Sciatic nerve (tissue), 2 donors: Measurements from ENCODE around the gene UBASH3B. TPM values are rescaled to one million over a fixed set of nuclear protein-coding genes. Genes with fewer than 3 reads are reported as not detected.

ENCODE experiments used
- ATAC-seq: fragments of 200-7000 bp; cut with Tn5 transposase; one replicate; pipeline ENCODE4 v1.9.1; 2020; ENCODE audit warnings: mild to moderate bottlenecking, moderate library complexity
- DNase-seq: peaks from one replicate; pipeline ENCODE4 v3.0.0-alpha.2; 2020; ENCODE audit warnings: low spot score
- intact Hi-C: fragments of 100-400 bp; cut with DNase I; formaldehyde crosslinking; loops from one replicate; pipeline ENCODE4 v1.14.2; 2022
- total RNA-seq: library from RNA; stranded (reverse); fragmentation: NEBNext Ultra II Directional; extraction: Animal tissue kit (Norgen Biotek cat#: 25700); gene quantifications from one replicate; pipeline ENCODE4 v1.2.1, GENCODE V29; 2021
- donor health status: DM: no; HTN: no; CAD: no.
- donor health status: DM: no; HTN: no; CAD: no.

UBASH3B gene
- total RNA-seq, 1 donor from 2014 or later = 9.2 TPM

DNA sequence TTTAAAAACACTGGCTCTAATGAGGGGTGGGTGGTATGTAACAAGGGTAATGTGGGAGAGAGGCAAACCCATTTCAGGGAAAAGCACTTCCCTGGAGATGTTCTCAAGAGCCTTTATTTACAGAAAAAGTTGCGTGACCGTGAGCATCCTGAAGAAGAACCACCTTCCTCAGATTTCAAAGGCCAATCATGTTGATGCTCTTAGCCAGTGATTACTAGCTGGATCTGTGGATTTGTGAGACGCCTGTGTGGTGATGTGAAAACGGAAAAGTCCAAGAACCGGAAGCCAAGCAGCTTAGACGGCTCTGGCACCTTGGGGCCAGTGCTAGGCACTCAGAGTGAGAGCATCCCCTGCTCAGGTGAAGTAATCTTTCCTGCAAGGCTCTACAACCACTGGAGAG lies 12.6 kb upstream of the UBASH3B start:
- intact Hi-C loops = no loop called here
- no peak for DNase-seq
- no peak for ATAC-seq

DNA sequence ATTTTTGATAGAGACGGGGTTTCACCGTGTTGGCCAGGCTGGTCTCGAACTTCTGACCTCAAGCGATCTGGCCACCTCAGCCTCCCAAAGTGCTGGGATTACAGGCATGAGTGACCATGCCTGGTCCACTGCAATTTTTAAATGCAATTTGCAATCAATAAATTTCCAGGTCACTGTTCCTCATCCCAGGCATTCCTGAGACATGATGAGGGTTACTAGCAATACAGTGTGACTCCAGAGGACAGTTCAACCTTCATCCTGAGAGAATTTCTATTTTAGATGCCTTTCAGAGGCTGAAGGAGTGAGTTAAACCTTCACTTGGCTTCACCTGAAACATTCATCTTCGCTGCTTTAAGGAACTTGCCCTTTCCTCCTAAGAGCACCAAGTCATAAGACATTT lies 9.7 kb upstream of the UBASH3B start:
- DNase-seq = no peak
- ATAC-seq = no peak
- intact Hi-C loops = no loop called here

DNA sequence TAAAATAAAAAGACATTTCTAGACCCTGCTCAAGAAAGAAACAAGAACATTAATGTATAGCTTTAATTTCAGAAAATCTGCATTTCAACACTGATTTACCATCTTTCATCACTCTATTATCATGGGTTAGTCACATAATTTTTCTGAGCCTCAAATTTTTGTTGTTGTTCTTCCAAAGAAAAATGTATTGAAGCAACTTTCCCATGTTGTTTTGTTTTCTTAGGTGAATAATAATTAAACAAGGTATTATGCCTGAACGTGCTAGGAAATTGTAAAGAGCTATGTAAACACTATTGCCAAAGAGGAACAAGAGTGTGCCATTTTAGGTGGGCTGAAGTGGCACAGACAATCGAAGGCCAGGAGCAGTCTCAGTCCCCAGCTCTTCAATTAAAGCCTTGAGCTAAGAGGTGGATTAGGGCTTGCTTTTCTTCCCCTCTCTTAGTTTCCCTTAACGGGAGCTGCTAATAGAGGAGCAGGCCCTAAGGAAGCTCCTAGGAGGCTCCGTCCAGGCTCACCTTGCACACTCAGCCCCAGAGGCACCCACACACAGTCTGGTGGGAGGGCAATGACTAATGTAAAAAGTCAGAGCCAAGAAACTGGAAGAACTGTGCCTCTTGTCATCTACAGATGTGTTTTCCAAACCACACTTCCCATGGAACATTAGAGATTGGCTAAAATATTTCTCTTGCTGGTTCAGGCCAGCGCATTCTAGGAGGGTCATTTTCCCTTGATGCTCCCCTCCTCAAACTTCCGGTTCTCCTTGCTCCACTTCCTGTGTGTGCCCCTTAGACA lies 8.8 kb upstream of the UBASH3B start:
- intact Hi-C loops = no loop called here
- ATAC-seq (no peak), DNase-seq (no peak)

DNA sequence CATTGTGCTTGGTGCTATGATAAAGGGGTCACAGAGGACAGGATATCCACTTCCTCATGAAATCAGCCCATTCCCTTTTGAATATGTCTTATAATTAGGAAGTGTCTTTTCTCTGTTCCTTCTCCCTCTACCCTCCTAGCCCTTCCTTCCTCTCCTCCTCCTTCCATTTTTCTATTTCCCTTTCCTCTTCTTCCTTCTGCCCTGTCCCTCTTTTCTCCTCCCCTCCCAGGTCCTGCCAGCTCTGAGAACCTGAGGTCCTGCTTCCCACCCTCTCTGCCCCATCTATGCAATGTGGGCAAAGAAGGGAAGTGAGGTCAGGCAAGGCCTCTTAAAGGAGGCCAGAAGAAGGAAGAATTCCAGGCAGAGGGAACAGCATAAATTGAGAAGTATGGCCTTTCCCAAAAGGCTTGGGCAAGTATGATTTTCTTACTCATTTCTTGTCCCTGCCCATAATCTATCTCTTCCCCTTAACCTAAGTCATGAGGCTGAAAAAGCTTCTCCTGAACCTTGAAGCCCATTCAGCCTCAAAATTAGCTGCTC lies 7.7 kb upstream of the UBASH3B start:
- DNase-seq (no peak), ATAC-seq (no peak)
- intact Hi-C loops = no loop called here

DNA sequence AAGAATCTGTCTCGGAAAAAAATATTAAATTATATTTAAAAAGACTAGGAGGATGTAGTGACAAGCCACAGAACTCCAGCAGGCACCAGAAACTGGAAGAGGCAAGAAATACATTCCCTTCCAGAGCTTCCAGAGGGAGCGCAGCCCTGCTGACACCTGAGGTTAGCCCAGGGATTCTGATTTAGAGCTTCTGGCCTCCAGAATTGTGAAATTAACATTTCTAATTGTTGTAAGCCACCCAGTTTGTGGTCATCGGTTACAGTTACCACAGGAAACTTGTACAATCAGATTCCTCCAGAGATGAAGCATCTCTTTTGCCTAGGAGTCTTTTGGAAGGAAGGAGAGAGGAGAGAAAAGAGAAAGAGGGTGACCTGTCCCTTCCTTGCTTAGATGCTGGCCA lies 6.4 kb upstream of the UBASH3B start:
- DNase-seq (no peak), ATAC-seq (no peak)
- intact Hi-C loops = no loop called here

DNA sequence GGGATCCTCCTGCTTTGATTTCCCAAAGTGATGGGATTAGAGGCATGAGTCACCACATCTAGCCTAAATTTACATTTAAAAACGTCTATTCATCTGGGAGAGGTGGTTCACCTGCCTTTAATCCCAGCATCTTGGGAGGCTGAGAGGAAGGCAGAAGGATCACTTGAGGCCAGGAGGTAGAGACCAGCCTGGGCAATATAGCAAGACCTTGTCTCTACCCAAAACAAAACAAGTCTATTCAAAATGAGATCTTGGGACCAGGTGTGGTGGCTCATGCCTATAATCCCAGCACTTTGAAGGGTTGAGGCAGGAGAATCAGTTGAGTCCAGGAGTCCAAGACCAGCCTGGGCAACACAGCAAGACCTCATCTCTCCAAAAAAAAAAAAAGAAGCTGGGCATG lies 4.9 kb upstream of the UBASH3B start:
- intact Hi-C loops = no loop called here
- DNase-seq (no peak), ATAC-seq (no peak)

DNA sequence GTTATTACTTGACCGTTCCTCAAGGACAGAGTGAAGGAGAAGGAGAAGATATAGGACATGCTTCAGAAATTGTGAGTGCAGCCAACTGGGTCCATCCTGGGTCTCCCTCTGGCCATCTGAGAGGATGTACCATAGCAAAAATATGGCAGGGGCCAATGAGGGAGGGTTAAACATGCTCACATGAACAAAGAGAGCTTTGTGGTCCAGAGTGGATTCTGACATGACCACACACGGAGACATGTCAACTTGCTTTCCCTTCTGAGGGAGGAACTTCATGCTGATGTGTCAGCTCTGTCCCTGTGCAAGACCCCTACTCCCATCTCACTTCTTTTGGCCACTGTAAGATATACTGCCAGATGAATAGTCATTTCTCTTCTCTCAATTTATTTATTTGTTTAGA lies 3.0 kb upstream of the UBASH3B start:
- ATAC-seq = no peak
- intact Hi-C loops = no loop called here
- no peak for DNase-seq

DNA sequence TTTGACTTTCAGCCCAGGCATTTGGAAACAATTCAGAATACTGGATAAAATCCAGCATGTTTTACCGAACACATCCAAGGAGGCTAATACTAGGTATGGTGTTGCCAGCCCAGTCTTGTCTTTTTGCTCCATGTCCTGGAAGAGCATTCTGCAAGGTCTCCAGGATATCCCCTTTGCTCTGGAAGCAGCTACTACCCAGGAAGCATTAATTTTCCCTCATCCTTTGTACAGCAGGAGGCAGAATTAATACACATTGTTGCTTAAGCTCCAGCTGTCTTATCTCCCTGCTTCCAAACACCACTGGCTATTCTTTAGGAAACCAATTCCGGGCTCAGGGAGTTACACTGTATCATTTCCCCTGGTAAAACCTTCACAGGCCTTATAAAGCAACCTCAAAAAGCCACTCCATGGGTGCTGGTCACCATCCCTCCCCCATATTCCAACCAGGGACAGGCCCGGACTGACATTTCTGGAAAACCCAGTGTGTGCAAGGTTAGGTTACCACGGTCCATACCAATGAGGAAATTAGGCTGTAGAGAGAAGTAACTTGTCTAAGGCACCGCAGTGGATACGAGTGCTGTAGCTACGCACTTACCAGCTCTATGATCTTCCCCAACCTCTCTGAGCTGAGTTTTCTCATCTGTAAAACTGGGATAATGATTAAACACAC lies 1.5 kb upstream of the UBASH3B start:
- intact Hi-C loops = no loop called here
- DNase-seq = no peak
- no peak for ATAC-seq

DNA sequence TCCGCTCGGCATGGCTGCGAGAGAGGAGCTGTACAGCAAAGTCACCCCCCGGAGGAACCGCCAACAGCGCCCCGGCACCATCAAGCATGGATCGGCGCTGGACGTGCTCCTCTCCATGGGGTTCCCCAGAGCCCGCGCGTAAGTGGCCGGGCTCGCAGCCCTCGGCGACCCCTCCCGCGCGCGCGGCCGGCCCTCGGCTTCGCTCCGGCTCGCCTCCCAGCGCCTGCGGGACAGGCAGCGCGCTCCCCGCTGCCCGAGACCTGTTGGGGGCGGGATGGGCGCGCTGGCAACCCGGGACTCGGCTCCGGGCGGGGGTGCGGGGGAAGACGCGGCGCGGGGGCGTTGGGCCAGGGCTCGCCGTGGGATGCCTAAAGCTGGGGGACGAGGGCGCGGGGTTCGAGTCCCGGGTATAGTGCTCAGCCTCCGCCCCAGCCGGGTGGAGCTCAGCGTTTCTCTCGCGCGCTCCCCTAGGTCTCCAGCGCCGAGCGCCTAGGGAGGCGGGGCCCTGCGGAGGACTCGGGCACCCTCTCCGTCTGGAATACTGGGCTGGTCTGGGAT lies 630 bp downstream of the UBASH3B start:
- intact Hi-C loops = no loop called here
- peak; percentile 80 for ATAC-seq

DNA sequence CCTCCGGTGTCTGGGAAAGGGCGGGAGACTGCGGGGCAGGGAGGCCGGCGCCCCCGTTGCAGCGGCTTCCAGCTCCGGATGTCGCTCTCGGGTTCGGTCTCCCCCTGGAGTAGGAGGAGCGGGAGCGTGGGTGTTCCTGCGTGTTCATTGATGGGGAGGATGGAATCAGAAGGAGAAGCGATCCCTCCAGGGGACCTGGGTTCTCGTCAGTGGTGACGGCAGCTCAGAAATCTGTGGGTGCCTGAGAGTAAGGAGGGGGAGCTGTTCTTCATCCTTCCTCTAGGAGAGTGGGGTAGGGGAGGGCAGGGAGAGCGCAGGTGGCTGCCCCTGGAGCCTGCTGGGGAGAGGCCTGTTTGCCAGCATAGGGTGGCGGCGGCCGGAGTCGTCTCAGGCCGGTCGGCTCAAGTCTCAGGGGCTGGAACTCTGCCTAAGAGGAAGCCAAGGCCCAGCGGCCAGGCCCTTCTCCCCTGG lies 1.1 kb downstream of the UBASH3B start:
- DNase-seq (peak; percentile 70), ATAC-seq (peak; percentile 47)
- intact Hi-C loops = no loop called here

More for the DNA sequence above, 630 bp downstream of the UBASH3B start:
- peak; percentile 77 for DNase-seq

DNA sequence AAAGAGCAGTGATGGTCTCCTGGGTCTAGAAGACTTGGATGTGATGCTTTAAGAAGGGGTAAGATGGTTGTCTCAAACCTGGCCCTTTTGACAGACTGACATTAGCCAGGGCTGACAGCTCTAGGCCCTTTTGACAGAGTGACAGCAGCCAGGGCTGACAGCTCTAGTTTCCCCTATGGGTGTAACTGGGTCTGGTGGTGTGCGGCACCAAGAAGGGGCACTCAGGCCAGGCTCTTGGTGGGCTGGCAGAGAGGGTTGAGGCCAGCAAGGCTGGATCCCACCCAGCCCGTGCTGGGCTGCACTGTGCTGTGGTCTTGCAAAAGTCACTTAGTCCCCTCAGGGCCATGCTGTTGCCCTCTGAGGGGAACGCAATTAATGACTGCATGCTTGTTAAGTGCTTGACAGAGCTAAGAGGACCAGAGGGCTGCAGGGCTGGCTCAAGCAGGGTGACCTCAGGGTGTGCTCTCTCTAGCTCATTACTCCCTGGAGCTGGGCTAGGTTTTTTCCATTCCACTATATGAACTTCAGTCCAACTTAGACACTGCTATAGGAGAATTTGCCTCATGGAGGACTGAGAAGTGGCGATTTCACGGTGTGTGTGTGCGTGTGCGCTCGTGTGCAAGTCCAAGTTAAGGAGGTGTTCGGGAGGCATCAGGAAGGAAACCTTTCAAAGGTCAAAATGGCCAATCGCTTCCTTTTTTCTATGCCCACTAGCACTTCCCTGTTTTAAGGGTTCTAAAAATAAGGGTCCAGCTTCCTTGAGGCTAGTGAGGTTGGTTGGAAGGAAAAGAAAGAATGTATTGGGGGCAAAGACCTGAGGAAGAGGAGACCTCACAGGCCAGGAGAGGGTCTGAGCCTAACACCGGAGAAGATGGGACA lies 4.4 kb downstream of the UBASH3B start:
- intact Hi-C loops = no loop called here
- DNase-seq = no peak
- ATAC-seq = no peak

DNA sequence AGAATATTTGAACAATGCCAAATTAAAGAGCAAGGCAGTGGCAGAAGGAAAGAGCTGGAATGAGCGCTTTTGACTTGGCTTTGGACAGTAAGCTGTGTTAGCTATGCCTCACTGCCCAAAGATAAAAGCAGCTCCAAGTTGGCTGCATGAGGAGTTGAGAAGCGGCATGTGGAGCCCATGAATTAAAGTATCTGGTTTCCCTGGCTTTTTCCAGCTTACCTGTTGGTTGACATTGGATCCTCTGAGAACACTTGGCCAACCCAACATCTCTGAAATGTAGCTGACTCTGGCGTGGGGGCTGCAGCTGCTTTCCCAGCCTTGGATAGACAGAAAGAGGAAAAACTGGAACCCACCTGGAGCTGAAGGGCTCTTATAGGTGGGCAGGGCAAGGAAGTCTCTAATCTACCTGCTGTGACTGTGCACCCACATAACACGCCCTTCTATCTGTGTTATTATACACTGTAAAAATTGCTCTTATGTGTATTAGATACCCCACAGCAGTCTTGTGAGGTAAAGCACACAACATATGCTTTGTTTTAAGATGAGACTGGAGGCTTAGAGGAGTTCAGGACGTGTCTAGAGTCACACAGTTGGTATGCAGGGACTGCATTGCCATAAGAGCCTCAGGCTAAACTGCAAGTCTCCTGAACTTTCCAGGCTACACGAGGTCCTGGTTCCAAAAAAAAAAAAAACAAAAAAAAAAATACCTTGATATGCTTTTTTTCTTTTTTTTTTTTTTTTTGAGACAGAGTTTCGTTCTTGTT lies 5.8 kb downstream of the UBASH3B start:
- DNase-seq (no peak), ATAC-seq (no peak)
- intact Hi-C loops = no loop called here

DNA sequence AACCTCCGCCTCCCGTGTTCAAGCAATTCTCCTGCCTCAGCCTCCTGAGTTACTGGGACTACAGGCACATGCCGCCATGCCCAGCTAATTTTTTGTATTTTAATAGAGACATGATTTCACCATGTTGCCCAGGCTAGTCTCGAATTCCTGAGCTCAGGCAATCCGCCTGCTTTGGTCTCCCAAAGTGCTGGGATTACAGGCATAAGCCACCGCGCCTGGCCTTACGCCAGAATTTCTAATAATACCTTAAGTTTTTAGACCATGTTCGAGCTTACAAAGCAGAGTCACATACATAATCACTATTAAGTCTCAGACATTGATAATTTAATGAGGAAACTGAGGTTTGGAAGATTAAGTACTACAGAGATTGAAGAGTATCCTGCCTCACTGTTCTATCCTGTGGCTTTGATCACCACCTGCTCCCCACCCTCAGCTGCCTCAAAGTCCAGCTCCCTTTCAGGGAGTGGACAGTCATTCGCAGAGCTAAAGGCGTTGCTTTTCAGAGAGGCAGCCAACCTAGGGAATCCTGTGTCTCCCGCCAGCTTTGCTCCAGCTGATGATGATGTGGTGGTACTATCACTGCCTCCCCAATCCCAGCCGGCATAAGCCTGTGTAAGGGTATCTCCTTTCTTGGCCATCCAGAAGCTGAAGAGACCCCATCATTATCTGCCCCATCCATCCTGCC lies 7.7 kb downstream of the UBASH3B start:
- intact Hi-C loops = no loop called here
- ATAC-seq (no peak), DNase-seq (no peak)

DNA sequence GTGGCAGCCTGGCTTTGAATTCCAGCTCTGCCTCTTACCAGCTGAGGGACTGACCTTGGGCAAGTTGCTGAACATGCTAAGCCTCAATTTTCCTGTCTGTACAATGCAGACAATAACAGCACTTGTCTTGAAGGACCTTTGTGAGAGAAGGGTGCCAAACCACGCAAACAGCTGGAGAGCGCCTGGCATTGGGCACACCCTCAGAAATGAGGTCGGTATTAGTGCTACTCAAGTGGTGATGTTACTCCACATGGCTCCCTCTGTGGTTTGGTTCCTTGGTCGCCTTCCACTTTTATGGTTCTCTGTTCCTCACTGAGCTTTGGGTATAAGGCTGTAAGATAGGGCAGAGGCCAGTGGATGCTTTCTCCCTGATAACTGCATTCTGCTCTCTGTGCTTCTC lies 8.2 kb downstream of the UBASH3B start:
- intact Hi-C loops = no loop called here
- no peak for DNase-seq
- no peak for ATAC-seq

DNA sequence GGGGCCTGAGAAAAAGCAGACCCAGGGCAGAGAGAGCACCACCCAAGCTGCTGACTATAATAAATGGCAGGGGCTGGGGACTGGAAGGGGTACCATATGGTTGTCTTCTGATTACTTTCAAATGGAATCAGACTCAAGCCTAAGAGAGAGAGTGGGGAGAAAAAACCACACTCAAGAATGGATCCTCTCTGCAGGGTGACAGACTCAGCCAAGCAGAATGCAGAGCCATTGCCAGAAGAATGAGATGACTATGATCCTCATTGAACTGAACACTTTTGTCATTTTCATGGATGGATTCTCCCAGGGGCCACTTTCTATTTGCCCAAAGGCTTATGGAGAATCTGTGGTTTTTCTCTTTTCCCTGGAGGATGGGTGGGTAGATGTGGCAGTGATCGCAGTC lies 8.7 kb downstream of the UBASH3B start:
- DNase-seq = no peak
- no peak for ATAC-seq

DNA sequence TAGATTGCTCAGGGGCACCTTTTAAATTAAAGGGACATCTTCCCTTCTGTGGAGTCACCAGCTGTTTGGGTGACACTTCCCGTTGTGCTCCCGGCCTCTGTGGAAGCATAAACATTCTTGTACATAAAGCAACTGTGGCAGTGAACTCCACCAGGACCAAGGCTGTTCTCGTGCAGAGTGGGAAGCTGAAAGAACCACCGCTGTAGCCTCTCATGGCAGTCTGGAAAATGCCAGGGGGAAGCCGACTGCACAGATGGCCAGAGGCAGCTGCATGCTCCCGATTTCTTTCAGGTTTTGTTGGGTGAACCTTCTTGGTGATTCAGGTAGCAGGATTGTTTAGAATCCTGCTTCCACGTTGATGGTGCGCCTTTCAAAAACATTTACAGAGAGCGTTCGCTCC lies 10.3 kb downstream of the UBASH3B start:
- ATAC-seq (no peak), DNase-seq (no peak)
- intact Hi-C loops = no loop called here

More for the DNA sequence above, 8.7 kb downstream of the UBASH3B start:
- intact Hi-C loops = no loop called here

DNA sequence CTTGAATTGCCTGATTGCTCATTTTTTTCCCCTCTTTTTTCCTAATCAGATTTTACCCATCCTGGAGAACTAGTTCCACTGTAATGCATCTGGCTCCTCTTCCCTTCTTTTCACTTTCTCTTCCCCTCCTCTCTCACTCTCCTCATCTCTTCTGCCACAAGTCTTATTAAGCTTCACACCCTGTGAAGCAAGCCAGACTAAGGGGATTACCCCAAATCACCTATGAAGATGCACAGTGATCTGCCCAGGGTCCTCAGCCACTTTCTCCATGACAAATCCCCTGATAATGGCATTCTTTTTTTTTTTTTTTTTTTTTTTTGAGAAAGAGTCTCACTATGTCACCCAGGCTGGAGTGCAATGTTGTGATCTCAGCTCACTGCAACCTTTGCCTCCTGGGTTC lies 11.2 kb downstream of the UBASH3B start:
- intact Hi-C loops = no loop called here
- ATAC-seq = no peak
- no peak for DNase-seq

DNA sequence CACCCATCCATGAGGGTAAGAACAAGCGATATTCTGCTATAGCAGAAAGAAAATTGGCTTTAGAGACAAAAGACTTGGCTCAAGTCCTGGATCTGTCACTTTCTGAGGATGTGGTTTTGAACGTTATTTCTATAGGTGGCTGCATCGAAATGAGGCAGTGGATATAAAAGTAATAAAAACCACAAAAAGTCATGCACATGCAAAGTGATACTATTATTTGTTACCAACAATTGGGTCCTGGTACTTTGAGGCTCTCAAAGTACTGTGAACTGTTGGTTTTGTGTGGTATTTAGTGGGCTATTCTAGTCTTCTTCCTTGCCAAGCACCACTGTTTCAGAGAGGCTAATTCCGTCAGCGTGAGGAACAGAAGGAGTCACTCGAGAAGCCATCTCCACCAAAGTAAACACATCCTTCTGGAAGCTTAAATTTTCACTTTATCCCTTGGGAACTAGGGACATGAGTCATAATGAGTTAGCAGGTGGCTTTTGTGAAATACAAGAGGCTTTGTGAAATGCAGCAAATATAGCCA lies 13.1 kb downstream of the UBASH3B start:
- no peak for DNase-seq
- ATAC-seq = no peak
- intact Hi-C loops = no loop called here
